GM19193 (cell line): ENCODE results near the gene PAFAH2.

Source experiments
- POLR2A ChIP-seq: IDR thresholded peaks from 4 replicates; pipeline ENCODE4 v1.6.1; 2011; ENCODE audit not compliant: insufficient read depth, insufficient read length; ENCODE audit errors: extremely low read depth

Gene PAFAH2

DNA sequence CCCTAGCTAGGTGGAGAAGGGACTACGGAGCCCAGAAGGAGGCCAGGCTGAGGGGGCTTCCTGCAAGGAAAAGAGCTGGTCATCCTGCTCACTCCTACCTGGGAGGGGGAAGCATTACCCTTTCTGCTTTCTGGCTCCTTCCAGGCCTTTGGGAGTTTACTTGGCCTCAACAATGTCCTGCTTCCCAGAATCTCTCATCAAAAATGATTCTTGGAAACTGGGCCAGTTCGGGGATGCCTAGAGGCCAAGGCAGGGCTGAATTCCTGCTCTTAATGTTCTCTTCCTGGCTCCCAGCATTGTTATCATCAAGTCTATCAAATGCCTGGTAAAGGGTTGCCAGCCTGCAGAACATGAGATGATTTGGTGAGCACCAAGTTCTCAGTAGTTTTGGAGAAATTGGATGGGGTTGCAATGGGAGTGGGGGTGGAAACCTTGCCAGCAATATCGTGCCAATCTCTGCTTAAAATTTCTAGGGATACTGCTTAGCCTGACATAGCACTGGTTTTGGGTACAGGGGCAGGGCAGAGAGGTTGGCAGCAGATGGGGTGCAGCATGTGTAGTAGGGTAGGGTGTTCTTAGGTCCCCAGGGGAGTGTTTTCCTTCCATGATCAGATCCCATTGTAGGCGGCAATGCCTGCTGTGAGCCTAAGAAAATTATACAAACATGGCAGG is 7.7 kb upstream of the PAFAH2 start:
- no peak for TF ChIP-seq POLR2A

DNA sequence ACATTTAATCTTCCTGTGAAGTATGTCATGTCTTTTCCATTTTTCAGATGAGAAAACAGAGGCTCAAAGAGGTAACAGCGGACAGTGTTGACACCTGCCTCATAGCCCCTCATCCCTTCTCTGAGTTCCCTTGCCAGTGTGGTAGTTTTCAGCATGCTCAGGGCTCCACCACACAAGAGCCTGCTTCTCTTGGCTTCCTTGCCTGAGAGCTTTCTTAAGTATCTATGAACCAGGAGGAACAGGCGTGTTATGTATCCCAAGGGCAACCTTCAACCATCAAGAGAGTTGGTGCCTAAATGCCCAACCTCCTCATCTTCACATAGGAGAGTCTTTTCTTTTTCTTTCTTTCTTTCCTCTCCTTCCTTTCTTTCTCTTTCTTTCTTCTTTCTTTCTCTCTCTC is 5.9 kb upstream of the PAFAH2 start:
- no peak for TF ChIP-seq POLR2A

DNA sequence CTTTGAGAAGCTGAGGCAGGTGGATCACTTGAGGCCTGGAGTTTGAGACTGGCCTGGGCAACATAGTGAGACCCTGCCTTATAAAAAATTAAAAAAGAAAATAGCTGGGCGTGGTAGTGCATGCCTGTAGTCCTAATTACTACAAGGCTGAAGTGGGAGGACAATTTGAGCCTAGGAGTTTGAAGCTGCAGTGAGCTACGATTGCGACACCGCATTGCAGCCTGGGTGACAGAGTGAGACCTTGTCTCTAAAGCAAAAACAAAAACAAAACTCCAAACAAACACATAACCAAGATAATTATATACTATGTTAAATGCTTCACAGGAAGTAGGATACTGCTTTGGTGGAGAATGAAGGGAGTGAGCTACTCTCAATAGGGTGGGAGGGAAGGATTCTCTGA is 5.4 kb upstream of the PAFAH2 start:
- TF ChIP-seq POLR2A: no peak

DNA sequence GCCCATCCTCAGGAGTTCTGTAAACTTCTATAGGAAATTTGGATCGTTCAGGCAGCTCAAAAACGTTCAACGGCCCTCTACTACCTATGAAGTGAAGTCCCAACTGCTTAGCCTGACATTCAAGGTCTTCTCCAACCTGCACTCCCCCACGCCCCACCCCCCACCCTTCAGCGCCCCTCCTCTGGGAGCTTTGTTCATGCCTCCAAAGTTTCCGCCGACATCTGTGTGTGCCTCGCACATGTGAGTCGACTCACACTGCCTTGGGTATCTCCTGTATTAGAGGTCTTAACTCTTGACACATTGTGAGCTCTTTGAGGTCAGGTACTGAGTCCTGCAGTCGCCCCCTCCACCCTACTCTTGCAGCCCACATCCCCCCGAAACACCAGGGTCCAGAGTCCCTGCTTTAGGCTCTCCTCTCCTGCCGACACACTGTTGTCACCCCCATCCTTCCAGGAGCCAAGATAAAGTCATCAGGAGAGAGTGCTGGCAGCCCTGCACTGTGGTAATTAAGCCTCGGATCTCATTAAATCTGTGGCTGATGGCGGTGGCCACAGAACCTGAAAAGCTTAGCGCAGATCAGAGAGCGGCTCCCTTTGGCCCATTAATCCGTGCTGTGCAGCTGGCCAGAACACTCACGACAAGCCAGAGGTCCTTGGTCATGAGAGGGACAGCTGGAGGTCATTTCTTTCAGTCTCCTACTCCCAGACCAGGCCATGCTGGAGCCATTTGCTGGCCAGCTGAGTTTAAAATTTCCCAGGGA is 1.4 kb upstream of the PAFAH2 start:
- TF ChIP-seq POLR2A: no peak

DNA sequence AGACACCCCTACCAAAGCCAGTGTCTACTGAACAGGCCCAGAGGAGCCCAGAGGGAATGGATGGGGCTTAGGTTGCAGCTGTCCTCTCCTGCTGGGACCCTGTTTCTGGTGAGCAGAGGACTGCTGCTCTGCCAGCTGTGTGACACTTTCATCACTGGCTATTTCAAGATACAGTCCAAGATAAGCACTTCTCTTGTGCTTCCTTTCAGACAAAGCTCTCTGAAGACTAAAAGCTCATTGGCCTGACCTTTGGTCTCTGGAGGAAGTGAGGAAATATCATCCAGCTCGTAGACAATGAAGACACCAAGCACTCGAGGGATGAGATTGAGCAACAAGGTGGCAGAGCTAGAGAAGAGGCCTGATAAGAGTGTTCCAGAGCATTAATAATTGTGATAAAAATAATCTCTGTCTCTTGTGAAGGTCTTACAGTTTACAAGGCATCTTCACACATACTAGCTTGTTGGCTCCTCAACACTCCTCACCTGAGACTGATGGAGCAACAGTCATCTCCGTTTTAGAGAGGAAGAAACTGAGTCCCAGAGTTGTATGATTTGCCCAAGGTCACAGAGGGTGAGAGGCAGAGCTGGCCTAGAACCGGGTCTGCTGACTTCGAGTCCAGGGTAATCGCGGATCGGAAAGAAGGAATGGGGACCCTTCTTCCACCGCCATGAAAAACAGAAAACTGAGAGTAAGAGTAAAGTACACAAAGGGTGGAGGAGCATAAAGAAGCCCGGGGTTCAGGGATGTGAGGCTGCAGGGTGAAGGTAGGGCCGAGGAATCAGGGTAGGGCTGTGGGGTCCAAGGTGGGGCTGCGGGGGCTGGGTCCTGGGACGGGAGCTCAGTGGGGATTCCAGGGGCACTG is 666 bp downstream of the PAFAH2 start:
- no peak for TF ChIP-seq POLR2A

DNA sequence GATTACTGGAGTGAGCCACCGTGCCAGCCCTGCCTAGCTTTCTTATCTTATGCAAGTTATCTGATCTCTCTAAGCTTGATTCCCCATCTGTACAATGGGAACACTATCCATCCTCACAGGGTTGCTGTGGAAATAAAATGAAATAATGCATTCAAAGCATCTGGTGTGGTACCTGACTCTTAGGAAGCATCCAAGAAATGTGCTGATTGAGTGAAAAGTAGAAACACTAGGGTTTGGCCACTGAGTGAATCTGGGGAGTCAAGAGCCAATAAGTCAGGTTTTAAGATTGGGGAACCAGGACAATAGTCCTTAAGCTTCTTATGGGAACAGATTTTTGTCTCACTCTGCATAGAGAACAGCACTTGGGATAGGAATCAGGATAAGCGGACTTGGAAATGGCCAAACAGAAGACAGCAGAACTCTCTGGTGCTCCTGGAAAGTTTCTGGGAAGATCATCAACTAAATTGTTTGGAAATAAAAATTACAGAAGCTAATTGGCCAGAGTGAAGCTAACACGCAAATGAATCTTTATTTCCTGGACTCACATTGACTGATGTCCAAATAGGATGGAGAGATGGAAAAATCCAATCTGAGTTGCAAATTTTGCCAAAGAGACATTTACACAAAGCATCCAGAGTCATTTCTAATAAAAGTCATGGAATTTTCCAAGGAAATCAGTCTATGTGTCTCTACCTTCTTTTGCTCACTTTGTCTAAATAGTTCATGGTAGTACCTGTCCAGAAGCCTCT is 3.3 kb downstream of the PAFAH2 start:
- no peak for TF ChIP-seq POLR2A

DNA sequence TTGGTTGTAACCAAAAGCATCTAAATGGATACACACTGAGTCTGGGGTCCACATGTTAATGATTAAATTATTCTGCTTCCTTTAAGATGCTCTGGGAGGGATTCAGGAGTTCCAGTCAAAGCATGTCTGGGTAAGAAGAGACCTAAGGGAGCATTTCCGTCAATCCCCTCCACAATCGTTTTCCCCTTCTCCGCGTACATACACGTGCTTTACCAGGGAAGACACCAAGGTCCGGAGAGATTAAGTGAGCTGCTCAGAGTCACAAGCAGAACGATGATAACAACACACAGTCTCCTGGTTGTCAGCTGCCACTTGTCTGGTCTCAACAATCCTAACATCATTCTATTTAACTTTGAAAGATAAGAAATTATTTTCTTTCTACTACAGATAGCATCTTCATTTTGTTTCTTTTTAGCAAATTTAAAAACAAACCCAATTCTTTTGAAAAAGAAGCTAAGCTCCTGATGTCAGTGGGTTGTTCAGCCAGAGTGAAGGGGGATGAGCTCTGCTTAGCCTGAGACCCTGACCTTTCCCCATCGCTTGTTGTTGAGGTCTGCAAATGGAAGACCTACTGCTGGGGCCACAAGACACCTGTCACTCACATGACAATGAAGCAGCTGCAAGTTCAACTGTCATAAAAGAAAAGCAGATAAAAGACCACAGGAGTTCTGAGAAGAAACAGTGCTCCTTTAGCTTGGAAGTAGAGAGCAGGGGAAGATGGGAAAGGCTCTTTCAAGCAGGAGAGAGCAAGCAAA is 4.5 kb downstream of the PAFAH2 start:
- TF ChIP-seq POLR2A: no peak

DNA sequence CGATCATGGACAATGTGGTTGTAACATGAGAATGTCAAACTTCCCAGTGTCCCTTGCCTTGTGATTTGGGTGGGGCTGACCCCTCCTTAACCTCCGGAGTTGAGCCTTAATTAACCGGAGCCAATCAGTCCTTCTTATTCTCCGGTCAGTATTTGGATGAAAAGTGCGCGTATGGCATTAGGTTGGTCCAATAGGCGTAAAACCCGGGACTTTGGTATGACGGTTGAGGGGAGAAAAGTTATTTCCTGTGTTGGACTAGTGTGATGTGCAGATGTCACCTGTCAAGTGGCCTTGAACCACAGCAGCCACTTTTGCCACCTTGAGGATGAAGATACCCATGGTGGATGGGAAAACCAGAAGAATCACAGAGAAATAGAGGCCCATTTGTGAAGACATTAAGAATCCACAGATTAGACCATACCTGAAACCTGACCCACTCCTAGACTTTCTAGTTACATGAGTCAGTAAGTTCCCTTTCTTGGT is 5.1 kb downstream of the PAFAH2 start:
- no peak for TF ChIP-seq POLR2A

DNA sequence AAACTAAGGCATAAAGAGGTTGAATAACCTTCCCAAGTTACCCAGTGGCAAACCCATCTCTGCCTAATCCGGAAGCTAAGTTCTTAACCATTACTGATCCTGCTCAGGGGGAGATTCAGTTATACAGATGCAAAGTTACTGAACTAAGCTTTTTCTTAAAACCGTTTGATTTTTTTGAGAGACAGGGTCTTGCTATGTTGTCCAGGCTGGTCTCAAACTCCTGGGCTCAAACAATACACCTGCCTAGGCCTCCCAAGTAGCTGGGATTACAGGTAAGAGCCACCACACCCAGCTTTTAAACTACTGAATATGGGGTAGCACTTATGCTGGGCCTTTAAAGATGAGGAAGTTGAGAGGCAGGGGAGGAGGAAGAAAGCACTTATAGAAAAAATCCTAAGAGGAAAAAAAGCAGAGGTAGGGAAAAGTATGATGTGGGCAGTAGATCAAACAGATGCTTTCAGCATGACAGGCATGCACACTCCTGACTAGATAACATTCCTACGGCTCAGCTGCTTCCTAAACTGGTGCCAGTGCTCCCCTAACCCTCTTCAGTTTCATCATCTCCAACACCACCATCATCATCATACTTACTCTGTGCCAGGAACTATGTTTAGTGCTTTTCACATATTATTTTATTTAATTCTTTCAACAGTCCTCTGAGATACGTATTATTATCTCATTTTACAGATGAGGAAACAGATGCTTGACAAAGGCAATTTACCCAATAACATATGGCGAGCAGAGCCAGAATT is 5.8 kb downstream of the PAFAH2 start:
- TF ChIP-seq POLR2A: no peak

DNA sequence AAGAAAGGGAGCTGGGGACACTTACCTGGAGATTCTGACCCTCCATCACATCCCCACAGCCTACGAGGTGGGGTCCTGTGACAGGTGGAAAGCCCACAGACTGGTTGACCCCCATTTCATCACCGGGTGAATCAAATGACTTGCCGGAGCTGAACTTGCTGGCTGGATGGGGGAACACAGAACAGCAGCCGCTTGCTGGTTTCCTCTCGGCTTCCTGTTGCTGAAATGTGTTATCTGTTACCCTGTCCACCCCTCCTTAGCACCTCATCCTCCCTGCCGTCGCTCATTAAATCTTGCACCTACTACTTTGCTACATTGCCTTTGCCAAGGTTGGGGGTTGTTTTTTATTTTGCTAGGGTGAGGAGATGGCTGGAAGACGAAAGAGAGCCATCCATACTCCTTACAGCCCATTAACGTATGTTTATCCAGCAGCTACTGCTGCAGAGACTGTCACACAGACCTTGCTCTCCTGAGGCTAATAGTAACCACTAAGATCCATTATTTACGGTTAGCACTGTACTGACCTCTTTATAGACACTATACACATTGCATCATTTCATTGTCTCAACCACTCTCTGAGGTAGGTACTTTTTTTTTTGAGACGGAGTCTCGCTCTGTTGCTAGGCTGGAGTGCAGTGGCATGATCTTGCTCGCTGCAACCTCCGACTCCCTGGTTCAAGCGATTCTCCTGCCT is 7.0 kb downstream of the PAFAH2 start:
- no peak for TF ChIP-seq POLR2A

DNA sequence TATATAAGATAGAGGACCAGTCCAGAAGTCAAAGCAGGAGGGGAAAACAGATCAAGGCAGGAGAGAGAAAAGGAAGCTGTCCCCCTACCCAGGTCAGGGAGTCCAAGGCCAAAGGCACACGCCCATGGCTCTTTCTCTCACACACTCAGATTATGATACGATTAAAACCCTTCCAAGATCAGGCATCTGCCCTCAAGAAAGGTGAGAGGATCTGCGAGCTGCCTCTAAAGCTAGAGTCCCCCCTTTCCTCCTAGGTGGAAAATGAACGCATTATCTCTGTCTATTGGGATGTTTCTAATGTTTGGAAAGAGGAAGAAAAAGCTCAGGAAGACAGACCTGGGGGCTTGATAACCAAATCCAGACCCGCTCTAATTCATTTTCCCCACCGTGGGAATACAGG is 7.6 kb downstream of the PAFAH2 start:
- TF ChIP-seq POLR2A: no peak

DNA sequence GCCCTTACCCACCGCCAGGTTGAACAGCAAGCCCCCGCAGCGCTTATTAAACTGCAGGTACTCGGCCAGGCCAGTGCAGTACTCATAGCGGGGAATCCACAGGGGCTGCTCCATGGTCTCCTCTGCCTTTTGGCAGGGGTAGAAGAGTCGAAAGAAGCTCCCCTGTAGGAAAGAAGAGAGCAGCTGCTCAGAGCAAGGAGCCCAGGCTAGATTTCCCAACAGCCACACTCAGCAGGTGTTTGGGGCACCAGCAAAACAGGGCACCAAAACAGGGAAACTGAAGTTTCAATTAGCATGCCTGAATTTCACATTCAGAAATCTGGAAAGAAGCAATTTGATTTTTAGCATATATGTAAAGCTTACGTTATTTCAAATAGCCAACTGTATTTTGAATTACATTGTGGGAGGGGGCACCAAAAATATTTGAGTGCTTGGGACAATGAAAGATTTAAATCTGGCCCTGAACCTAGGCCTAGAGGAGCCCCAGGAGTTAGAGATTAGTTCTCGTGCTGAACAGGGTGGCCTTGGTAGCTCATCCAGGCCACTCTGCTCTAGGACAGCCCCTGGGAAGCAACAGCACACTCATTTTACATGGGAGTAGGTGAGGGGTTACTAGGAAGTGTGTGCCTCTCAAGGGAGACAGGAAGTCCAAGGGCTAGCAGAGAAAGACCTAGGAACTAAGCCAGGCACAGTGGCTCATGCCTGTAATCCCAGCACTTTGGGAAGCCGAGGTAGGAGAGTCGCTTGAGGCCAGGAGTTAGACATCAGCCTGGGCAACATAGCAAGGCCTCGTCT is 8.2 kb downstream of the PAFAH2 start:
- TF ChIP-seq POLR2A: no peak

DNA sequence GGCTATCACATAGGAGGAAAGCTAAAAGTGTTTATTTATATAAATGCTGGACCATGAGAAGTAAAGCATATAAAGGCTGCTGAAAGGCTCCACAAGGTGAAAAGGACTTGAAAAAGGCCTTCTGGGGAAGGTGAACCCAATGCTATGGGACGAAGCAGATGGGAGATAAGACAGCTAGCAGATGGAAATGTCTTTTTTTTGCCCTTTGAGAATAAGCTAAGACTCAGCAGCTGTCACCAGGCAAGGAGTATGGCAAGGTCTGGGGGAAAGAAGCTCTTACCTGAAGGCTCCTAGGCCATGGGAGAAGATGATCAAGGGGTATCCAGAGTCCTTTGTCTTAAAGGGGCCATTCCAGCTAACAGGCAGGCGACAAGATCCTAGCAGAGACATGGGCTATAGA is 9.9 kb downstream of the PAFAH2 start:
- TF ChIP-seq POLR2A: no peak

DNA sequence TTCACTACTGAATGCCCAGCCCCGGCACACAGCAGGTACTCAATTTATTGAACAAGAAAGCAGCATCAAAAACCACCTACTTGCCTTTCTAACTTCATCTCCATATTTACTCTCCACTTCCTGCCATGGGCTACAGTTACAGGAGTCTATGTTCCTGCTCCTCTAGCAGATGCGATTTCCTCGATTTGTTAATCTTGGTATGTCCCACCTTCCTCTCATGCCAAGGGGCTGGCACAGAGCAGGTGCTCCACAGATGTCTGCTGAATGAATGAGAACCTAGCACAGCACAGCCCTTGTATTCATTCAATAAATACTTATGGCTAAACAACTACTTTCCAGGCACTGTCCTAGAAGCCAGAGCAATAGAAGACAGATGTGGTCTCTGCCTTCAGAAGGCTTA is 12.2 kb downstream of the PAFAH2 start:
- TF ChIP-seq POLR2A: no peak
